ENCODE measurements around the gene C12orf42. TPM values are rescaled to one million over a fixed set of nuclear protein-coding genes. Genes with fewer than 3 reads are reported as not detected.

The C12orf42 gene
- total RNA-seq, 1 experiment from 2014 or later = 0.37 TPM

DNA sequence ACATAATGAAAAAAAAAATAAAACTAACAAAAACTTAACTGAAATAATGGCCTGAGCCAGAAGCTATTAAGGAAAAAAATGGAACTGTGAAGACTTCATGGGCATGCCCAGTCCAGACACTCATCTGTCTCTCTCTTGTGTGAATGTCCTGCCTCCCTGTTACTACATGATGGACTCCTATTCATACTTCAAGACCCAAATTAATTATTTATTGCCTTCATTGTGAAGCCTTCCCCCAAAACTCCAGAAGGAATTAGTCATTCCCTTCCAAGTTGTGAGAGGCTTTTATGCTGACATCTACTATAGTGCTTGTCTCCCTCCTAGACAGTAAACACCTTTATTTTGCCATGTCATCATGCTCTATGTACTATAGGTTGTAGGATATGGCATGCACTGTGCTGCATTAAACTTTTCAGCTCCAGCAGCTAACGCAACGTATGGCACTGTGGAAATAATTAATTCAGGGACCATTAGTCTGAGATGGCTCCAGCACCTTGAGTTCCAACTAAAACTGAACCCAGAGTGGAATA lies 25.0 kb upstream of the C12orf42 start (continued):
- TF ChIP-seq, protein P1, sequence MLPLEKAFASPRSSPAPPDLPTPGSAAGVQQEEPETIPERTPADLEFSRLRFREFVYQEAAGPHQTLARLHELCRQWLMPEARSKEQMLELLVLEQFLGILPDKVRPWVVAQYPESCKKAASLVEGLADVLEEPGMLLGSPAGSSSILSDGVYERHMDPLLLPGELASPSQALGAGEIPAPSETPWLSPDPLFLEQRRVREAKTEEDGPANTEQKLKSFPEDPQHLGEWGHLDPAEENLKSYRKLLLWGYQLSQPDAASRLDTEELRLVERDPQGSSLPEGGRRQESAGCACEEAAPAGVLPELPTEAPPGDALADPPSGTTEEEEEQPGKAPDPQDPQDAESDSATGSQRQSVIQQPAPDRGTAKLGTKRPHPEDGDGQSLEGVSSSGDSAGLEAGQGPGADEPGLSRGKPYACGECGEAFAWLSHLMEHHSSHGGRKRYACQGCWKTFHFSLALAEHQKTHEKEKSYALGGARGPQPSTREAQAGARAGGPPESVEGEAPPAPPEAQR (CRISPR knock-in tag; IDR thresholded peaks at IDR 0.05) = no peak

DNA sequence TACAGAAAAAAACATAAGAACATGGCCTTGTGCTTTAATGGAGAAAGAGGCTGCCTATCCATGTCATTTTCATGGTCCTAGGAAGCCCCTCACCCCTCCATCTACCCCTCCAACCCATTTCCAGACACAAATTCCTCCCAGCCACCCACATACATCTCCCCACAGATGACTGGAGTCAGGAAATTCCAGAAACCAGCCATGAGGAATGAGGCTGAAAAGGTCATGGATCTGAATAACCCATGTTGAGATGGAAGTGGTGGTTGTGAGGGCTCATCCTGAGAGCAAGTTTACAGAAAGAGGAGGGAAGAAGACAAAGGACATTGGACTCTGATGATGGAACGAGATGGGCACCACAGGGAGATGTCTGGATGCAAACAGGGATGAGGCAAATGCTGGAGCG lies 23.9 kb upstream of the C12orf42 start:
- Mint-ChIP-seq H3K4me1 (no peaks in the 10 kb centered on the region), H3K27me3 (ENCODE audit: low read depth) (no peaks in the 10 kb centered on the region), H3K4me3 (no peak overlapping the region), H3K27ac (no peak overlapping the region), H3K36me3 (no peaks in the 10 kb centered on the region), H3K9me3 (no peaks in the 10 kb centered on the region)
- TF ChIP-seq ZNF263 (CRISPR knock-in tag; IDR thresholded peaks at IDR 0.05; ENCODE audit: low read depth) (no peak), GRHL2 (CRISPR knock-in tag; IDR thresholded peaks at IDR 0.05; ENCODE audit: insufficient replicate concordance, severe bottlenecking) (no peak), EMX1 (CRISPR knock-in tag; IDR thresholded peaks at IDR 0.05) (no peak), IRF1 (CRISPR knock-in tag; IDR thresholded peaks at IDR 0.05) (no peak), ZNF423 (CRISPR knock-in tag; IDR thresholded peaks at IDR 0.05) (no peak)
- ATAC-seq = no peak
- CTCF ChIA-PET = no interaction called here
- POLR2A ChIA-PET = no interaction called here
- no peak for DNase-seq (ENCODE audit: low spot score)

DNA sequence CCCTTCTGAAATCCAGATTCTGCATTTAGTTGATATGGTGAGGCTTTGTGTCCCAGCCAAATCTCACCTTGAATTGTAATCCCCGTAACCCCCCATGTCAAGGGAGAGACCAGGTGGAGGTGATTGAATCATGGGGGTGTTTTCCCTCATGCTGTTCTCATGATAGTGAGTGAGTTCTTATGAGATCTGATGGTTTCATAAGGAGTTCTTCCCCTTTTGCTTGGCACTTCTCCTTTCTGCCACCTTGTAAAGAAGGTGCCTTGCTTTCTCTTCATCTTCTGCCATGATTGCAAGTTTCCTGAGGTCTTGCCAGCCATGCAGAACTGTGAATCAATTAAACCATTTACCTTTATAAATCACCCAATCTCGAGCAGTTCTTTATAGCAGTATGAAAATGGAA lies 23.1 kb upstream of the C12orf42 start:
- ChIA-PET POLR2A (no interaction called here), CTCF (no interaction called here)
- H3K4me3 Mint-ChIP-seq = no peak overlapping the region
- H3K4me1 Mint-ChIP-seq = no peaks in the 10 kb centered on the region
- no peak for ATAC-seq
- H3K27ac Mint-ChIP-seq = no peak overlapping the region
- DNase-seq (ENCODE audit: low spot score) = no peak
- H3K9me3 Mint-ChIP-seq = no peaks in the 10 kb centered on the region
- H3K36me3 Mint-ChIP-seq = no peaks in the 10 kb centered on the region
- H3K27me3 Mint-ChIP-seq (ENCODE audit: low read depth) = no peaks in the 10 kb centered on the region
- TF ChIP-seq ARID4B (CRISPR knock-in tag; IDR thresholded peaks at IDR 0.05; ENCODE audit: borderline replicate concordance) (no peak), ZNF219 (CRISPR knock-in tag; IDR thresholded peaks at IDR 0.05; ENCODE audit: borderline replicate concordance) (no peak), TCF7 (CRISPR knock-in tag; IDR thresholded peaks at IDR 0.05; ENCODE audit: low read depth) (no peak), CREB1 (CRISPR knock-in tag; IDR thresholded peaks at IDR 0.05) (no peak), NFE2L1 (CRISPR knock-in tag; IDR thresholded peaks at IDR 0.05) (no peak), FOXP4 (CRISPR knock-in tag; IDR thresholded peaks at IDR 0.05) (no peak), GTF2I (CRISPR knock-in tag; conservative IDR thresholded peaks at IDR 0.05) (no peak), KAT7 (CRISPR knock-in tag; IDR thresholded peaks at IDR 0.05; ENCODE audit: borderline replicate concordance) (no peak)
- TF ChIP-seq, protein P2, sequence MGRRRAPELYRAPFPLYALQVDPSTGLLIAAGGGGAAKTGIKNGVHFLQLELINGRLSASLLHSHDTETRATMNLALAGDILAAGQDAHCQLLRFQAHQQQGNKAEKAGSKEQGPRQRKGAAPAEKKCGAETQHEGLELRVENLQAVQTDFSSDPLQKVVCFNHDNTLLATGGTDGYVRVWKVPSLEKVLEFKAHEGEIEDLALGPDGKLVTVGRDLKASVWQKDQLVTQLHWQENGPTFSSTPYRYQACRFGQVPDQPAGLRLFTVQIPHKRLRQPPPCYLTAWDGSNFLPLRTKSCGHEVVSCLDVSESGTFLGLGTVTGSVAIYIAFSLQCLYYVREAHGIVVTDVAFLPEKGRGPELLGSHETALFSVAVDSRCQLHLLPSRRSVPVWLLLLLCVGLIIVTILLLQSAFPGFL (CRISPR knock-in tag; IDR thresholded peaks at IDR 0.05; ENCODE audit: borderline replicate concordance) = no peak
- TF ChIP-seq, protein P3, sequence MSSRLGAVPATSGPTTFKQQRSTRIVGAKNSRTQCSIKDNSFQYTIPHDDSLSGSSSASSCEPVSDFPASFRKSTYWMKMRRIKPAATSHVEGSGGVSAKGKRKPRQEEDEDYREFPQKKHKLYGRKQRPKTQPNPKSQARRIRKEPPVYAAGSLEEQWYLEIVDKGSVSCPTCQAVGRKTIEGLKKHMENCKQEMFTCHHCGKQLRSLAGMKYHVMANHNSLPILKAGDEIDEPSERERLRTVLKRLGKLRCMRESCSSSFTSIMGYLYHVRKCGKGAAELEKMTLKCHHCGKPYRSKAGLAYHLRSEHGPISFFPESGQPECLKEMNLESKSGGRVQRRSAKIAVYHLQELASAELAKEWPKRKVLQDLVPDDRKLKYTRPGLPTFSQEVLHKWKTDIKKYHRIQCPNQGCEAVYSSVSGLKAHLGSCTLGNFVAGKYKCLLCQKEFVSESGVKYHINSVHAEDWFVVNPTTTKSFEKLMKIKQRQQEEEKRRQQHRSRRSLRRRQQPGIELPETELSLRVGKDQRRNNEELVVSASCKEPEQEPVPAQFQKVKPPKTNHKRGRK (CRISPR knock-in tag; IDR thresholded peaks at IDR 0.05; ENCODE audit: borderline replicate concordance) = no peak
- TF ChIP-seq, protein P4, sequence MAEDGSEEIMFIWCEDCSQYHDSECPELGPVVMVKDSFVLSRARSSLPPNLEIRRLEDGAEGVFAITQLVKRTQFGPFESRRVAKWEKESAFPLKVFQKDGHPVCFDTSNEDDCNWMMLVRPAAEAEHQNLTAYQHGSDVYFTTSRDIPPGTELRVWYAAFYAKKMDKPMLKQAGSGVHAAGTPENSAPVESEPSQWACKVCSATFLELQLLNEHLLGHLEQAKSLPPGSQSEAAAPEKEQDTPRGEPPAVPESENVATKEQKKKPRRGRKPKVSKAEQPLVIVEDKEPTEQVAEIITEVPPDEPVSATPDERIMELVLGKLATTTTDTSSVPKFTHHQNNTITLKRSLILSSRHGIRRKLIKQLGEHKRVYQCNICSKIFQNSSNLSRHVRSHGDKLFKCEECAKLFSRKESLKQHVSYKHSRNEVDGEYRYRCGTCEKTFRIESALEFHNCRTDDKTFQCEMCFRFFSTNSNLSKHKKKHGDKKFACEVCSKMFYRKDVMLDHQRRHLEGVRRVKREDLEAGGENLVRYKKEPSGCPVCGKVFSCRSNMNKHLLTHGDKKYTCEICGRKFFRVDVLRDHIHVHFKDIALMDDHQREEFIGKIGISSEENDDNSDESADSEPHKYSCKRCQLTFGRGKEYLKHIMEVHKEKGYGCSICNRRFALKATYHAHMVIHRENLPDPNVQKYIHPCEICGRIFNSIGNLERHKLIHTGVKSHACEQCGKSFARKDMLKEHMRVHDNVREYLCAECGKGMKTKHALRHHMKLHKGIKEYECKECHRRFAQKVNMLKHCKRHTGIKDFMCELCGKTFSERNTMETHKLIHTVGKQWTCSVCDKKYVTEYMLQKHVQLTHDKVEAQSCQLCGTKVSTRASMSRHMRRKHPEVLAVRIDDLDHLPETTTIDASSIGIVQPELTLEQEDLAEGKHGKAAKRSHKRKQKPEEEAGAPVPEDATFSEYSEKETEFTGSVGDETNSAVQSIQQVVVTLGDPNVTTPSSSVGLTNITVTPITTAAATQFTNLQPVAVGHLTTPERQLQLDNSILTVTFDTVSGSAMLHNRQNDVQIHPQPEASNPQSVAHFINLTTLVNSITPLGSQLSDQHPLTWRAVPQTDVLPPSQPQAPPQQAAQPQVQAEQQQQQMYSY (CRISPR knock-in tag; IDR thresholded peaks at IDR 0.05) = no peak
